Measurements from ENCODE around the gene KCTD3. TPM values are rescaled to one million over a fixed set of nuclear protein-coding genes. Genes with fewer than 3 reads are reported as not detected.

Gene KCTD3
- total and polyA plus RNA-seq, 2 experiments from 2014 or later = 36.7 to 61.2 TPM

GRCh38 chr1:215569986-215570824 is 3.1 kb downstream of the KCTD3 start:
- Histone ChIP-seq H2AFZ (no peak overlapping the region), H4K20me1 (ENCODE audit: insufficient read depth, poor library complexity, severe bottlenecking) (peaks cover 28% of the 10 kb centered on the region), H3K27me3 (no peaks in the 10 kb centered on the region), H3K27ac (peak overlapping the region; percentile 97), H3K4me1 (ENCODE audit: insufficient read depth) (peaks cover 29% of the 10 kb centered on the region), H3K9me2 (replicated peaks; ENCODE audit: insufficient read depth) (no peaks in the 10 kb centered on the region), H3K4me3 (peak overlapping the region; percentile 4), H3K4me2 (peak overlapping the region; percentile 84), H3K36me3 (replicated peaks; ENCODE audit: insufficient read depth, low read depth) (no peaks in the 10 kb centered on the region), H3K9me3 (ENCODE audit: low read depth) (no peaks in the 10 kb centered on the region), H3K79me2 (peaks cover 80% of the 10 kb centered on the region)
- TF ChIP-seq EZH2phosphoT487 (IDR thresholded peaks at IDR 0.05; ENCODE audit: low read depth, severe bottlenecking, unreplicated experiment) (no peak), CTCF (IDR thresholded peaks at IDR 0.05; ENCODE audit: poor library complexity) (no peak), EZH2 (IDR thresholded peaks at IDR 0.05; ENCODE audit: borderline replicate concordance) (no peak)
- 83% methylated on average over 3 of the region's 3 CpGs for WGBS (ENCODE audit: low lambda C conversion rate, missing lambda C conversion rate)
- no peak for DNase-seq (ENCODE audit: low spot score)

GRCh38 chr1:215581896-215582295 is 14.8 kb downstream of the KCTD3 start:
- Histone ChIP-seq H3K4me1 (ENCODE audit: insufficient read depth) (no peaks in the 10 kb centered on the region), H2AFZ (no peak overlapping the region), H3K9me3 (ENCODE audit: low read depth) (no peaks in the 10 kb centered on the region), H3K4me3 (no peak overlapping the region), H4K20me1 (ENCODE audit: insufficient read depth, poor library complexity, severe bottlenecking) (no peaks in the 10 kb centered on the region), H3K27me3 (no peaks in the 10 kb centered on the region), H3K36me3 (replicated peaks; ENCODE audit: insufficient read depth, low read depth) (peaks cover 4% of the 10 kb centered on the region), H3K4me2 (no peak overlapping the region), H3K9me2 (replicated peaks; ENCODE audit: insufficient read depth) (no peaks in the 10 kb centered on the region), H3K79me2 (peaks cover 9% of the 10 kb centered on the region), H3K27ac (no peak overlapping the region)
- DNase-seq (ENCODE audit: low spot score) = no peak
- TF ChIP-seq EZH2phosphoT487 (IDR thresholded peaks at IDR 0.05; ENCODE audit: low read depth, severe bottlenecking, unreplicated experiment) (no peak), EZH2 (IDR thresholded peaks at IDR 0.05; ENCODE audit: borderline replicate concordance) (no peak), CTCF (IDR thresholded peaks at IDR 0.05; ENCODE audit: poor library complexity) (no peak)
- 89% methylated on average over 2 of the region's 2 CpGs for WGBS (ENCODE audit: low lambda C conversion rate, missing lambda C conversion rate)

- Histone ChIP-seq H3K4me2 (peak overlapping the region; percentile 46), H2AFZ (no peak overlapping the region), H3K36me3 (replicated peaks; ENCODE audit: insufficient read depth, low read depth) (peaks cover 4% of the 10 kb centered on the region), H3K27ac (peak overlapping the region; percentile 74), H3K4me1 (ENCODE audit: insufficient read depth) (no peaks in the 10 kb centered on the region), H4K20me1 (ENCODE audit: insufficient read depth, poor library complexity, severe bottlenecking) (no peaks in the 10 kb centered on the region), H3K9me2 (replicated peaks; ENCODE audit: insufficient read depth) (no peaks in the 10 kb centered on the region), H3K27me3 (no peaks in the 10 kb centered on the region), H3K4me3 (no peak overlapping the region), H3K9me3 (ENCODE audit: low read depth) (no peaks in the 10 kb centered on the region), H3K79me2 (peaks cover under 1% of the 10 kb centered on the region)
- DNase-seq (ENCODE audit: low spot score) = peak; percentile 17
- WGBS (ENCODE audit: low lambda C conversion rate, missing lambda C conversion rate) = 72% methylated on average over 5 of the region's 5 CpGs
- TF ChIP-seq CTCF (IDR thresholded peaks at IDR 0.05; ENCODE audit: poor library complexity) = no peak
Measured at GRCh38 chr1:215583185-215583749, 16.2 kb downstream of the KCTD3 start.
